CD4-positive, alpha-beta T cell treated with Interleukin-12 subunit alpha and Interleukin-12 subunit beta, for 1 hour (primary cell): Measurements from ENCODE around the gene KIF16B.
A peak's percentile ranks its signal among the peaks of the same experiment; 100 is the strongest.
"Not testable (repeated sequence)": the region's sequence is repeated elsewhere in the genome, so short reads cannot be mapped to it uniquely, and the experiment has no call there.

Experiments
- DNase-seq: peaks from one replicate; pipeline ENCODE4 v3.0.0-alpha.2; 2020

KIF16B gene

GRCh38 chr20:16472045-16472872 lies 101.0 kb downstream of the KIF16B start:
- DNase-seq = no peak

DNA sequence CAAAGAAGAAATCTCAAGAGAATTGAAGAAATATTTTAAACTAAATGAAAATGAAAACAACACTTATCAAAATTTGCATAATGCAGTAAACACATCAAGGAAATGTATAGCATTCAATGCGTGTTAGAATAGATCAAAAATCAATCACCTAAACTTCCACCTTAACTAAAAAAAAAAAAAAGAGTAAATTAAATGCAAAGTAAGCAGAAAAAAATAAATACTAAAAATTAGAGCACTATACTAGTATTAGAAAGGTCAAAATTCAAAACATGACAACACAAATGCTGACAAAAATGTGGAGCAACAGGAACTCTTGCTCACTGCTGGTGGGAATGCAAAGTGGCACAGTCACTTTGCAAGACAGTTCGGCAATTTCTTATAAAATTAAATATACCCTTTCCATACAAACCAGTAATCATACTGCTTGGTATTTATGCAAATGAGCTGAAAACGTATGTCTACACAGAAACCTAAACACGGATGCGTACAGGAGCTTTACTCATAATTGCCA lies 103.8 kb downstream of the KIF16B start:
- no peak for DNase-seq

- no peak for DNase-seq
Measured at GRCh38 chr20:16462711-16463110, 110.5 kb downstream of the KIF16B start.

DNA sequence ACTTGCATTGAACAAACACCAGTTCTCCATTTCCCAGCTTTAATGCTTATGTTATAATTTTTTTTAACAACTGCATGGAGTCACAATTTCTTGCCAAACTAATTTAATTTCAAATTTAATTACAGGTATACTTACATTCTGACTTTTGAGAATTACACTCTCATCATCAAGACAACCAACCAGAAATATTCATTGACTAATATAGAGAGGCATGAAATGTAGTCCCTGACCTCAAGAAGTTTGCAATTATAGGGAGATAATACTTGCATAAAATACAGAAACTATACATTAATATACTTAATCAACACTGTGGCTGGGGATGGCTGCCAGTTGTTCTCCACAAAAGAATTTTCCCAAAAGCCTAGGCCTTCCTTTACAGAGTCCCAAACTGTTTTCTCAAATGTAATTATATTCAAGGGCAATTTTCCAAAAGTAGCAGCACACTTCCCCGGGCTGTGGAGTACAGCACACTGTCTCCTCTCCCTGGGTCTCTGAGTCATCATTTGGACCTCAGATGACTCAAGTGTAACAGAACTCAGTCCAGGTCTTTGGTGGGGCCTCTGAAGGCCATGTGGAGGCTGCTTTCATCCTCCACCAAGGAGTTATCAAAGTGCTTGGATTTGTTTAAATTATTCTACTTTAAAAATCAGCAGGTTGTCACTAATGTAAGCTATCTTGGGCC lies 114.1 kb downstream of the KIF16B start:
- no peak for DNase-seq

GRCh38 chr20:16457514-16457913 lies 115.7 kb downstream of the KIF16B start:
- DNase-seq = no peak

DNA sequence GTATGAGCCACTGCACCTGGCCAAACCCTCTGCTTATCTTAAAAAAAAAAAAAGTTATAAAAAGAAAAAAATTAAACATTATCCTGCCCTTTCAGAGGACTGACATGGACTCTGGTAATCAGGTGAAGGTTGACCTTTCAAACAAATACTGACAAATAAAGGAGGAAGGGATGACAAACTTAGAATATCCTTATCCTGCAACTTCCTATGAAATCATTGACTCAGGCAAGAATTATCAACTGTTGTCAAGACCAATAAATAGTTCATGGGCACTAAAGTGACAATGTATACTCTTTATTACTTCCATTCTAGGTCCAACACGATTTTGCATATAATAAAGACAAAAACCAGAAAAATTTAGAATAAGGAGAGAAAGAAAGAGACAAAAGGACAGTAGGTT lies 117.9 kb downstream of the KIF16B start:
- DNase-seq = no peak

GRCh38 chr20:16451982-16452381 lies 121.3 kb downstream of the KIF16B start:
- no peak for DNase-seq

DNA sequence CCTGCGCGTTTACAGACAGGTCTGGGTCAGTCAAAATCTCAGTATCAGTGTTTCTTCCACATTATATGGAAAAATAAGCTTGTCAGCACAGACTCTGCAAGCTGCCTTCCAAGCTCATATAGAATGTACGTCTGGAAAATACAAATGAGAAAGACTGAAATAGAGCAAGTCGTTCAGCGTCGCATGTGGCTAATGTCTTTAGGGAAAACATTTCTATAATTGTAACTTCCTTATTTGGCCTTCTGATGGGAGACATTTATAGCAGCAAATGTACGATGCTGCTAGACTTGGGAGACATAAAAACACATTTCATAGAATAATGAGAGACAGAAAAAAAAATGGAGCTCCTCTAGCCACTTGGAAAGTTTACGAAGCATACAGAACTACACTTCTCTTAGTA lies 122.2 kb downstream of the KIF16B start:
- DNase-seq = no peak

GRCh38 chr20:16446991-16447390 lies 126.3 kb downstream of the KIF16B start:
- no peak for DNase-seq

- no peak for DNase-seq
Measured at GRCh38 chr20:16446246-16446645, 127.0 kb downstream of the KIF16B start.

DNA sequence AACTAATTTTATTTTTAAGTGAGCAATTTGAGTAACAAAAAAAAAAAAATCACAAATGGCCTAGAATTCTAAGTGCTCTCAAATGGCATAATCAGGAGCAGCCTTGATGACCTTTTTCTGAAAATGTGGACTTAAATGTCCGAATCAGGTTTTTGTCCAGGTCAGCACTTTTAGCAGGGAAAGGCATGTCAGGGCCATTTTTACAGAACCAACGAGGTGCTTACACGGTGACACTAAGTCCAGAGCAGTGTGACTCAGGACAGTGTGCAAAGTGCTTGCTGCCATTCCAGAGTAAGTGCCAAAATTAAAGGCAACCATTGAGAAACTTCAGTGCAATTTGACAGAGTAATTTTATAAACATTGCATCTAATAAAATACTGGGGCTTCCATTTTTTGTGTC lies 127.8 kb downstream of the KIF16B start:
- no peak for DNase-seq

- DNase-seq = no peak
Measured at GRCh38 chr20:16444057-16444777, 129.0 kb downstream of the KIF16B start.

DNA sequence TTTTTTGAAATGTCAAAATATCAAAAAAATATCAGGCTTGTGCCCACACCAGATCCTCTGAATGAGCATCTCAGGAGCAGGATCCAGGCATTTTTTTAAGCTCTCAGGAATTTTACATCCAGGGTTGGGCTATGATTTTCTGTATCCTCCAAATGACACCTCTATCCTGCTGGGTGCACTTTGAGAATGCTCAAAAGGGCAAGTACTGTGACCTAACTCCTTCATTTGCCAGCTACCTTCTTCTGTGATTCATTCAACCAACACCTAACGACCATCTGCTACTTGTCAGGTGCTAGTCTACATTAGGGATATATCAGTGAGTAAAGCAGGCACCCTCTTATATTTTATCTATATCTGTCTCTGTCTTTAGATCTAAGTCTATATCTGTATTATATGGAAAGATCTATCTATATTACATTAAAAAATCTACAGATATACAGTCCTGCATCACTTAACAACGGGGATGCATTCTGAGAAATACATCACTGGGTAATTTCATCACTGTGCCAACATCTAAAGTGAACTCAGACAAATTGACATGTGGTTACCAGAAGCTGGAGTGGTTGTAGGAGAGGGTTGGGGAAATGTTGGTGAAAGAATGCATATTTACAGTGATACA lies 131.6 kb downstream of the KIF16B start:
- DNase-seq = no peak

DNA sequence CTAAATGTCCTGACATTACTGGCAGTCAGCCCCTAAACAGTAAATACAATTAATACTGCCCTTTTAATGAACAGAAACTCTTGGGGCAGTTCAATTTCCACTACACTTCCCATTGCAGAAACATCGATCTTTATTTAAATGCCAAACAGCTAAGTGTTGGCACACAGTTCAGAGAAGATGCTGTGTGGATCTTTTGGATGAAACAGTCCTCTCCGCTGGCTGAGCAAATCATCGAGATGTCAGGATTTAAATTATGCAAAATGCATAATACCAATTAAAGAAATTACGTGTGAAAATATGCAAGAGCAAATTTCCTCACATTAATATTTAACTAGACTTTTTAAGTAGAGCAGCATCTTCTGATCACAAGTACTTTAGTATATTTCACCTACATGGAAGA lies 132.6 kb downstream of the KIF16B start:
- DNase-seq = no peak

DNA sequence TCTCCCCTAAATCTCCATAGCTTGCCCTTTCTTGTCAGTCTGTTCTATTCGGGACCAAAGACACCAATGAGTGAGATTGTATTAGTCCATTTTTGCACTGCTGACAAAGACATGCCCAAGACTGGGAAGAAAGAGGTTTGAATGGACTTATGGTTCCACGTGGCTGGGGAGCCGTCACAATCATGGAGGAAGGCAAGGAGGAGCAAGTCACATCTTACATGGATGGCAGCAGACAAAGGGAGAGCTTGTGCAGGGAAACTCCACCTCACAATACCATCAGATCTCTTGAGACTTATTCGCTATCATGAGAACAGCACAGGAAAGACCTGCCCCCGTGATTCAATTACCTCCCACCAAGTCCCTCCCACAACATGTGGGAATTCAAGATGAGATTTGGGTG lies 133.7 kb downstream of the KIF16B start:
- DNase-seq = not testable (repeated sequence)

GRCh38 chr20:16438100-16438499 lies 135.1 kb downstream of the KIF16B start:
- no peak for DNase-seq

- no peak for DNase-seq
Measured at GRCh38 chr20:16437387-16437996, 135.8 kb downstream of the KIF16B start.

DNA sequence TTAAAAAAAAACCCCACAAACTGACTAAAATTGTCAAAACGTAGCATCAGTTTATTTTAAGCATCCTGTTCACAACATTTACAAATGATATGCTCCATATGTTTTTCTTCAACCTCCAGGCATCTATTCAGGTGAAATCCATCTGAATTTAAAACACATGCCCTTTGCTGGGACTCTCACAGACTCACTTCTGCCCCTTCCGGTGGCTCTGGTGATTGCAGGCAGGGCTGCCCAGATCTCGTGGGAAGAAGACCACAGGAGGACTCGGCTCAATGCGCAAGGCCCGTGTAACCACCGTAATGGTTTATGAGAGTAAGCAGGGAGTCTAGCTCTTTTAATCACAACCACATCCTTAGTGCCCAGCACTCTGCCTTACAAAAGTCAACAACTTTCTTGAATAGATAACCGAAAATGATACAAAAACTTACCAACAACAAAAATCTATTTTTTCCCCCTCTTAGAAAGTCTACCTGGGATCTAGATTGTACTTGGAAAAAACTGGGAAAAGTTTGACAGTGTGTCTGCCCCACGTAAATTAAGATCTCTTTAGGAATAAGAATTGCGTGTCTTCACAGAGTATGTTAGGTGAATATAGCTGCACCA lies 139.1 kb downstream of the KIF16B start:
- peak; percentile 30 for DNase-seq

DNA sequence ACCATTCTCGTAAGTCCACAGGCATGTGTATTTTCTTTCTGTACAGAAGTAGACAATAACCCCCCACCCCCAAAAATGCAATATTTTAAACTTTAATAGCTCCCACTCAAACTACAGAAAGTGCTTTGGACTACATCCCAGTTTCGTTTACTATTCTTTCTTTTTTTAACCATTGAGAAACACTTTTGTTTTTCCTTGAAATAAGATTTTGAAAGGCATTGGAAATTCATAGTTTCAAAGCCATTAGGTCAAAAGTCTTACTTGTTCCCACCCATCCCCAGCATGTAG lies 140.0 kb downstream of the KIF16B start:
- DNase-seq = no peak

DNA sequence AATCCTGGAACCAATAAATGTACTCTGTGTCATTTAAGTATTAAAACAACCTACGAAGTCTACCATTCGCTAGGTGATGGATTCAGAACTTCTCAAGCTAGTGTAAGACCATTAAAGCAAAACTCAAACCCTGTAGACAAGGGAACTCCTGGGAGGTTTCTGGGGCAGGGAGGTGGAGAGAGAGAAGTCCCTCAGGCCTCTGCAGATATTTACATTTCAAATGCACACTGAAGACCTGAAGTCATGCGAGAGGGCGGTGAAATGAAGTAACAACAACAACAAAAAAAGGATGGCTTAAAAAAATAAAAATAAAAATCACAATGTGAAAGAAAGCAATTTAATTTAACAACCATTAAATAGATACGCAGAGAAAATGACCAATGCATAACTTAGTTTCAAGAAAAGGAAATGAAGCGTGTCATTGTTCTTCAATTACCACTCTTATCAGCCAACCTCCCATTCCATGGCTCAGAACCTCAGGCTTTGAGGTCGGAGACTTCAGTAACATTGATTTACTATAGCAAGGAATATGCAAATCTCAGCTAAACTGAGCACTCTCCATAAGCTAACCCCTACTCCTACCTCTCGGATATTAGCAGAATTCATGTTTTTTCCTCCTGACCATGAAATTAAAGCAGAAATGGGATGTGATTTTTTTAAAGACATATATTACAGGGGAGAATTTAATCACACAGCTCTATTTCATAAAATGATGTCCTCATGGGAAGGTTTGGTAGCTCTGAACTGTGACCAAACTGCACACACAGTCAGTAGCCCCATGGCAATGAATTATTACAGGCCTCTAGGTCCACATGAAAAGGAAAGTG lies 140.6 kb downstream of the KIF16B start:
- no peak for DNase-seq

- DNase-seq = no peak
Measured at GRCh38 chr20:16428112-16428511, 145.1 kb downstream of the KIF16B start.

DNA sequence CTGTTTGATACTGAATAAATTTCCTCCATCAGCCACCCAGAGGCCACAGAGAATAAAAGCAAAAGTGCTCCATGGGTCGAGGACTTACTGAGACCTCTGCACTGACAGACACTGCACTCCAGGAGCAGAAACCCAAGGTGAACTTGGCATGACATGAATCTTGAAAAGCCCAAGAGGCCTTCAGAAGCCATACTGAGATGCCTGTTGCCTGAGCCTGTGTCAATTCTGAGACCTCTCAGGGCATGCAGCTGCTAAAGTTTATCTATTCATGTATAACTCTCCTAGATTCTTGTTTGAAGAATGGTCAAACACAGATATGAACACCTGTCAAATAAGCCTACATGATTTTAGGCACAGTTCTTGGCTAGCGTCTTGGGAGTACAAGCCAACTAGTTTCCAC lies 145.7 kb downstream of the KIF16B start:
- no peak for DNase-seq
